ENCODE data around the gene CASTOR1.

CASTOR1 gene

DNA sequence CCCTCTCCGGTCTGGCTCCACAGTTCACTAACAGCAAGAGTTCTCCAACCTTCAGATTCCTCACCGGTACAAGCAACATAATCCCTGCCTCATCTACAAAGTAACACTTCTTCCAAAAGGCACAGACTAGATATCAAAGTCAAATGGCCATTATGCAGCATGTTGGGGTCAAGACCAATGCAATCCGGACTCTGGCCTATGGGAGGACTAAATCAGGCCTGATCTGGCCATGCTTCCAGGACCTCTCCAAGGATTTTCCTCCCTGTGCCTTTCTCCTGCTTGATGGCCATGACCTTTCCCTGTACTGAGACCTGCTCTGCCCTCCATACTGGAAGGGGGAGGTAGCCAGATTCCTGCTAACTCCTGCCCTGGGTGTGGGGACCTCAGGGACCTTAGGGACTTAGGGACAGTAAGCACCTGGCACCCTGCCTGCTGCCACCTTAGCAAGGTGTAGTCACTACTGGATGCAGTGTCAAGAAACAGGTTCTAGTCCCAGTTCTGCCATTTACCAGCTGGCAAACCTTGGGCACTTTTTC is 30.8 kb upstream of the CASTOR1 start:
- TF ChIP-seq, protein P1, sequence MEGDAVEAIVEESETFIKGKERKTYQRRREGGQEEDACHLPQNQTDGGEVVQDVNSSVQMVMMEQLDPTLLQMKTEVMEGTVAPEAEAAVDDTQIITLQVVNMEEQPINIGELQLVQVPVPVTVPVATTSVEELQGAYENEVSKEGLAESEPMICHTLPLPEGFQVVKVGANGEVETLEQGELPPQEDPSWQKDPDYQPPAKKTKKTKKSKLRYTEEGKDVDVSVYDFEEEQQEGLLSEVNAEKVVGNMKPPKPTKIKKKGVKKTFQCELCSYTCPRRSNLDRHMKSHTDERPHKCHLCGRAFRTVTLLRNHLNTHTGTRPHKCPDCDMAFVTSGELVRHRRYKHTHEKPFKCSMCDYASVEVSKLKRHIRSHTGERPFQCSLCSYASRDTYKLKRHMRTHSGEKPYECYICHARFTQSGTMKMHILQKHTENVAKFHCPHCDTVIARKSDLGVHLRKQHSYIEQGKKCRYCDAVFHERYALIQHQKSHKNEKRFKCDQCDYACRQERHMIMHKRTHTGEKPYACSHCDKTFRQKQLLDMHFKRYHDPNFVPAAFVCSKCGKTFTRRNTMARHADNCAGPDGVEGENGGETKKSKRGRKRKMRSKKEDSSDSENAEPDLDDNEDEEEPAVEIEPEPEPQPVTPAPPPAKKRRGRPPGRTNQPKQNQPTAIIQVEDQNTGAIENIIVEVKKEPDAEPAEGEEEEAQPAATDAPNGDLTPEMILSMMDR (IDR thresholded peaks at IDR 0.05; ENCODE audit: low read depth, low read length, missing control alignments): no peak
- no peak for DNase-seq (ENCODE audit: low read depth)
- no peak overlapping the region for H3K4me3 ChIP-seq (ENCODE audit: low read depth, low read length)
- in situ Hi-C loops (cut with HindIII; ENCODE audit: low sequenced_read_pairs): no loop called here

DNA sequence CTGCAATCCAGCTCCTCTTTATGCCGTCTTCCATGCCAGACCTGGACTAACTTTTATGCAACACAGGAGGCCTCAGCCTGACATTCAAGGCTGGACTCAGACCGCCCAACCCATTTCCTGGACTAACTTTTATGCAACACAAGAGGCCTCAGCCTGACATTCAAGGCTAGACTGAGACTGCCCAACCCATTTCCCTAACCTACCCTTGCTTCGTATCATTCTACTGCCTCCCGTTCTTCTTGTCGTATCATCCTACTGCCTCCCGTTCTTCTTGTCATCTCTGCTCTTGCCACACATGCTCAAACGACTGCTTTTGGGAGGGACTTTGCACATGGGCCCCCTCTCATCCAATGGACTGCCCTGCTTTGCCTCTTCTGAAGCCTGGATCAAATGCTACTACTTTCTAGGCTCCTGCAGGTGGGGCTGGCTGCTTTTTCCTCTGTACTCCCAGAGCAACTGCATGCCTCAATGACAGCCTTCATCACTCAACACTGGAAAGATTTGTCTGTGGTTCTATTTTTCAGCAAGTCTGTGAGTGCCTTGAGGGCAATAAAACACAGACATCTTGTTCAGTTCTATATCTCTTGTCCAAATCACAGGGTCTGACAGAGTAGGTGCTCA is 29.6 kb upstream of the CASTOR1 start:
- in situ Hi-C loops (cut with HindIII; ENCODE audit: low sequenced_read_pairs): no loop called here
- no peak overlapping the region for H3K4me3 ChIP-seq (ENCODE audit: low read depth, low read length)
- DNase-seq (ENCODE audit: low read depth): no peak
- TF ChIP-seq, protein P1 (IDR thresholded peaks at IDR 0.05; ENCODE audit: low read depth, low read length, missing control alignments): no peak

GRCh38 chr22:30317778-30318177 is 28.5 kb upstream of the CASTOR1 start:
- no peak for DNase-seq (ENCODE audit: low read depth)
- in situ Hi-C loops (cut with HindIII; ENCODE audit: low sequenced_read_pairs): no loop called here
- no peak overlapping the region for H3K4me3 ChIP-seq (ENCODE audit: low read depth, low read length)
- TF ChIP-seq, protein P1 (IDR thresholded peaks at IDR 0.05; ENCODE audit: low read depth, low read length, missing control alignments): no peak

- no peak for DNase-seq (ENCODE audit: low read depth)
- H3K4me3 ChIP-seq (ENCODE audit: low read depth, low read length): no peak overlapping the region
- in situ Hi-C loops (cut with HindIII; ENCODE audit: low sequenced_read_pairs): no loop called here
- TF ChIP-seq, protein P1 (IDR thresholded peaks at IDR 0.05; ENCODE audit: low read depth, low read length, missing control alignments): no peak
Observed at GRCh38 chr22:30315962-30316576, 26.8 kb upstream of the CASTOR1 start.

DNA sequence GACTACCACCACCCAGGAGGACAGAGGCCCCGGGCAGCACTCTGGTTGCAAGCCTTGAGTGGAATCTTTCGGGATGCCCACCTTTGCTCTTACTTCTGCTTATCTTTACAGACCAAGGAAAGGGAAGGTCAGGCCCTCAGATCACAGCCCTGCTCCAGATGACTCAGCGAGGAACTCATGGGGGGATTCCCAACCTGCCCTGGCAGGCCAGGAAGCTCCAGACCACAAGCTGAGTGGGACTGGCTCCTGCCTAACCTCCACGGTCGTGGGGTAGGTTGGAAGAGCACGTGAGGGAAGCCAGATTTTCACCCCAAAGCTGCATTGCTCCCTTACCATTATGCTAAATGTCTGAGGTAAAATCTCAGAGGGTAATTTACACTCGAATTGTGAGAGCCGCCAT is 25.6 kb upstream of the CASTOR1 start:
- no peak overlapping the region for H3K4me3 ChIP-seq (ENCODE audit: low read depth, low read length)
- in situ Hi-C loops (cut with HindIII; ENCODE audit: low sequenced_read_pairs): no loop called here
- TF ChIP-seq, protein P1 (IDR thresholded peaks at IDR 0.05; ENCODE audit: low read depth, low read length, missing control alignments): no peak
- no peak for DNase-seq (ENCODE audit: low read depth)

- in situ Hi-C loops (cut with HindIII; ENCODE audit: low sequenced_read_pairs): no loop called here
Observed at GRCh38 chr22:30313527-30314363, 24.4 kb upstream of the CASTOR1 start.

More at GRCh38 chr22:30313527-30314363, 24.4 kb upstream of the CASTOR1 start:
- no peak overlapping the region for H3K4me3 ChIP-seq (ENCODE audit: low read depth, low read length)
- DNase-seq (ENCODE audit: low read depth): no peak
- TF ChIP-seq, protein P1 (IDR thresholded peaks at IDR 0.05; ENCODE audit: low read depth, low read length, missing control alignments): no peak

Measured in astrocyte of the cerebellum (primary cell).